ENCODE results near the gene NAA60. TPM values are rescaled to one million over a fixed set of nuclear protein-coding genes. Genes with fewer than 3 reads are reported as not detected.

The NAA60 gene
- total and polyA plus RNA-seq, 12 donors, result 32.1 to 57.5 (median 37.7) TPM

GRCh38 chr16:3536271-3536731, 92.8 kb downstream of the NAA60 start:
- ATAC-seq, result no peak
- WGBS, 2 donors, result 54 to 65% methylated on average over 3 of the region's 3 CpGs

More at GRCh38 chr16:3536271-3536731, 92.8 kb downstream of the NAA60 start:
- TF ChIP-seq, protein P1, sequence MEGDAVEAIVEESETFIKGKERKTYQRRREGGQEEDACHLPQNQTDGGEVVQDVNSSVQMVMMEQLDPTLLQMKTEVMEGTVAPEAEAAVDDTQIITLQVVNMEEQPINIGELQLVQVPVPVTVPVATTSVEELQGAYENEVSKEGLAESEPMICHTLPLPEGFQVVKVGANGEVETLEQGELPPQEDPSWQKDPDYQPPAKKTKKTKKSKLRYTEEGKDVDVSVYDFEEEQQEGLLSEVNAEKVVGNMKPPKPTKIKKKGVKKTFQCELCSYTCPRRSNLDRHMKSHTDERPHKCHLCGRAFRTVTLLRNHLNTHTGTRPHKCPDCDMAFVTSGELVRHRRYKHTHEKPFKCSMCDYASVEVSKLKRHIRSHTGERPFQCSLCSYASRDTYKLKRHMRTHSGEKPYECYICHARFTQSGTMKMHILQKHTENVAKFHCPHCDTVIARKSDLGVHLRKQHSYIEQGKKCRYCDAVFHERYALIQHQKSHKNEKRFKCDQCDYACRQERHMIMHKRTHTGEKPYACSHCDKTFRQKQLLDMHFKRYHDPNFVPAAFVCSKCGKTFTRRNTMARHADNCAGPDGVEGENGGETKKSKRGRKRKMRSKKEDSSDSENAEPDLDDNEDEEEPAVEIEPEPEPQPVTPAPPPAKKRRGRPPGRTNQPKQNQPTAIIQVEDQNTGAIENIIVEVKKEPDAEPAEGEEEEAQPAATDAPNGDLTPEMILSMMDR (IDR thresholded peaks at IDR 0.05), result no peak
- no peaks in the 10 kb centered on the region for H3K9me3 ChIP-seq
- DNase-seq, result no peak
- H3K4me3 ChIP-seq, result no peak overlapping the region
- intact Hi-C loops (cut with DNase I), result no loop called here
- peak overlapping the region in 6 of 10 donors; percentile 33 to 65 (median 56) for H3K27ac ChIP-seq
- peaks cover 0 to 17% (median 0%) of the 10 kb centered on the region in 9 donors for H3K4me1 ChIP-seq
- no peaks in the 10 kb centered on the region for H3K27me3 ChIP-seq
- H3K36me3 ChIP-seq, result peaks cover 0 to 94% (median 23%) of the 10 kb centered on the region in 9 donors

Small RNA genes within 50 kb of the gene (microRNA-seq; reads per million reads assigned to microRNA genes)
- gene MIR6126, result 0 reads per million in 2 donors

Other genes starting within 250 kb of the NAA60 start
- gene ZNF200, start 208.5 kb upstream of the NAA60 start, total RNA-seq, result 1 to 10 TPM; 4.6 to 8.9 (median 6.1) TPM
- 1 to 10 TPM; 2.9 to 5.4 TPM for gene ZNF200, start 208.5 kb upstream of the NAA60 start, polyA plus RNA-seq
- 1 to 10 TPM in 2 of 10 donors, under 1 TPM in 8; 0.11 to 3.1 (median 0.53) TPM for gene MEFV, start 187.0 kb upstream of the NAA60 start, total RNA-seq
- gene MEFV, start 187.0 kb upstream of the NAA60 start, polyA plus RNA-seq, result under 1 TPM; 0.19 to 0.37 TPM
- 10 to 100 TPM in 3 of 10 donors, 1 to 10 TPM in 7; 7.2 to 13.2 (median 9.2) TPM for gene ZNF263, start 160.2 kb upstream of the NAA60 start, total RNA-seq
- 10 to 100 TPM in 1 of 2 donors, 1 to 10 TPM in 1; 8.9 to 10.8 TPM for gene ZNF263, start 160.2 kb upstream of the NAA60 start, polyA plus RNA-seq
- 10 to 100 TPM in 1 of 10 donors, 1 to 10 TPM in 9; 6.5 to 11.2 (median 8.7) TPM for gene TIGD7, start 138.2 kb upstream of the NAA60 start, total RNA-seq
- gene TIGD7, start 138.2 kb upstream of the NAA60 start, polyA plus RNA-seq, result 1 to 10 TPM; 4.7 to 6.7 TPM
- 10 to 100 TPM; 15.2 to 25.5 (median 21.6) TPM for gene ZNF75A, start 138.2 kb upstream of the NAA60 start, total RNA-seq
- gene ZNF75A, start 138.2 kb upstream of the NAA60 start, polyA plus RNA-seq, result 10 to 100 TPM in 1 of 2 donors, 1 to 10 TPM in 1; 9.1 to 33.9 TPM
- under 1 TPM in 2 of 10 donors, not detected in 8; 0.15 to 0.22 TPM for gene OR2C1, start 87.8 kb upstream of the NAA60 start, total RNA-seq
- gene OR2C1, start 87.8 kb upstream of the NAA60 start, polyA plus RNA-seq, result under 1 TPM in 1 of 2 donors, not detected in 1; 0.01 TPM
- gene ZSCAN32, start 42.7 kb upstream of the NAA60 start, total RNA-seq, result 1 to 10 TPM; 5.0 to 9.0 (median 6.9) TPM
- gene ZSCAN32, start 42.7 kb upstream of the NAA60 start, polyA plus RNA-seq, result 1 to 10 TPM; 6.1 to 7.0 TPM
- 10 to 100 TPM in 4 of 10 donors, 1 to 10 TPM in 6; 7.0 to 14.4 (median 9.9) TPM for gene ZNF174, start 42.5 kb upstream of the NAA60 start, total RNA-seq
- gene ZNF174, start 42.5 kb upstream of the NAA60 start, polyA plus RNA-seq, result 1 to 10 TPM; 6.5 to 6.7 TPM
- 1 to 10 TPM; 1.1 to 2.4 (median 1.8) TPM for gene ZNF597, start 176 bp upstream of the NAA60 start, total RNA-seq
- under 1 TPM; 0.73 to 0.86 TPM for gene ZNF597, start 176 bp upstream of the NAA60 start, polyA plus RNA-seq
- gene C16orf90, start 51.8 kb downstream of the NAA60 start, total RNA-seq, result not detected
- gene C16orf90, start 51.8 kb downstream of the NAA60 start, polyA plus RNA-seq, result not detected
- 10 to 100 TPM; 12.4 to 28.2 (median 17.4) TPM for gene CLUAP1, start 57.3 kb downstream of the NAA60 start, total RNA-seq
- 10 to 100 TPM in 1 of 2 donors, 1 to 10 TPM in 1; 5.0 to 14.3 TPM for gene CLUAP1, start 57.3 kb downstream of the NAA60 start, polyA plus RNA-seq
- gene NLRC3, start 133.7 kb downstream of the NAA60 start, total RNA-seq, result 1 to 10 TPM in 6 of 10 donors, under 1 TPM in 4; 0.42 to 2.5 (median 1.1) TPM
- under 1 TPM; 0.26 to 0.88 TPM for gene NLRC3, start 133.7 kb downstream of the NAA60 start, polyA plus RNA-seq
- 1 to 10 TPM; 2.4 to 3.6 (median 2.9) TPM for gene SLX4, start 167.9 kb downstream of the NAA60 start, total RNA-seq
- gene SLX4, start 167.9 kb downstream of the NAA60 start, polyA plus RNA-seq, result 1 to 10 TPM; 1.1 to 4.4 TPM
- gene DNASE1, start 211.0 kb downstream of the NAA60 start, total RNA-seq, result 10 to 100 TPM in 1 of 10 donors, 1 to 10 TPM in 9; 3.4 to 10.5 (median 7.4) TPM
- 10 to 100 TPM in 1 of 2 donors, 1 to 10 TPM in 1; 3.3 to 15.9 TPM for gene DNASE1, start 211.0 kb downstream of the NAA60 start, polyA plus RNA-seq